HG03521 (cell line): Measurements from ENCODE around the gene ANXA6.
A peak's percentile ranks its signal among the peaks of the same experiment; 100 is the strongest.

ENCODE experiments used
- ATAC-seq: cut with Tn5 transposase; IDR thresholded peaks from one replicate; pipeline ENCODE4 v1.9.1; 2021; ENCODE audit warnings: mild to moderate bottlenecking, moderate library complexity; ENCODE audit not compliant: unreplicated experiment

The ANXA6 gene

GRCh38 chr5:151154931-151155774 lies 2.4 kb downstream of the ANXA6 start:
- ATAC-seq: no peak

DNA sequence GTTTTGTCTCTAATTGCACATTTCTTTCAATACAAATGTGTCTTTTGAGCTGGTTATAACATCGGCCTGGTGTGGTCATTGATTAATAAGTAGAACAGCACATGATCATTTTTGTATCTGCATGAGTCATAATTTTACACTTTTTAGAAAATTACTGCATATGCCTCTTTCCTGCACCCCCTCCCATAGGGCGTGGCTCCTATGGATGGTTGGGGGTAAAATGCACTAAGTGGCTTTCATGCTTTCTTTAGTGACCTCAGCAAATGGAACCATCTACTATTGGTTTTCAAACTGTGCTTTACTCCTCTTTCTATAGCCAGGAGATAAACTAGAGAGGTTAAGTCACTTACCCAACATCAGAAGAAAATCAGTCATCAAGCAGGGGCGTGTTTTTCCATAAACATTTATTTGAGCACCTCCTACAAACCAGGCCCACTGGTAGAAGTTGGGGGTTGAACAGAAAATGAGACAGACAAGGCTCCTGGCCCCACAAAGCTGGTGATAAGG lies 3.8 kb downstream of the ANXA6 start:
- ATAC-seq: no peak

DNA sequence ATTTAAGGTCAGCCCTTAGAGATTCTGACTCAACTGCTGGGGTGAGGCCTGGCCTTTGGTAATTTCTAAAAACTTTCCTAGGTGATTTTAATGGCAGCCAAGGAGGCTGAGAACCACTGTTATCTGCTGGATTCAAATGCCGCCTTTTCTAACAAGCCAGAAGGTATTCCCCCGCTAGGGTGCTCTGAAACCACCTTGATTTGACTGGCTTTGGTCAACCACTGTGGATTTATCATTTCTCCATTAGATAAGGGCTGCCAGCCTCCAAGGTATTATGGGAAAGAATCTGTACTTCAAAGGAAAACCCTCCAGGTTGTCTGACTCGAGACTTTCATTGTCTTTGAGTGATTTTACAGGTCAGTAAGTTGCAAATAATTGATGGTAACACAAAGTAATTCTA lies 4.3 kb downstream of the ANXA6 start:
- no peak for ATAC-seq

GRCh38 chr5:151151793-151152192 lies 5.8 kb downstream of the ANXA6 start:
- no peak for ATAC-seq

DNA sequence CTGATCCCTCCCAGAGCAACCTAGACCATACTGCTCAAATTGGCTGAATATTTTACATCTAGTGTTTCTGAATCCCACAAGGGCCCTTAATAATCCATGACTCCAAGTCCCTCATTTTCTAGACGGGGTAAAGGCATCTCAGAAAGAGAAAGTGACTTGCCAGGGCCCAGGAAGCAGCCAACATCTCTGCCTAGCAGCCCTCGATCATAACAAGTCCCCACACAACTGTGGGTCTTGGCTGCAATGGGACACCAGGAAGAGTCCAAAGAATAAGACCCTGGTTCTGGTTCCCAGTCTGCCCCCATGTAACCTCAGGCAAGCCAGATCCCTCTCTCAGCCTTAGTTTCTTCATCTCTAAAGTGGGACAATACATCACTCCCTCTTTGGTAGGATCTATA lies 6.3 kb downstream of the ANXA6 start:
- no peak for ATAC-seq

GRCh38 chr5:151150471-151151262 lies 6.9 kb downstream of the ANXA6 start:
- ATAC-seq: peak; percentile 57

DNA sequence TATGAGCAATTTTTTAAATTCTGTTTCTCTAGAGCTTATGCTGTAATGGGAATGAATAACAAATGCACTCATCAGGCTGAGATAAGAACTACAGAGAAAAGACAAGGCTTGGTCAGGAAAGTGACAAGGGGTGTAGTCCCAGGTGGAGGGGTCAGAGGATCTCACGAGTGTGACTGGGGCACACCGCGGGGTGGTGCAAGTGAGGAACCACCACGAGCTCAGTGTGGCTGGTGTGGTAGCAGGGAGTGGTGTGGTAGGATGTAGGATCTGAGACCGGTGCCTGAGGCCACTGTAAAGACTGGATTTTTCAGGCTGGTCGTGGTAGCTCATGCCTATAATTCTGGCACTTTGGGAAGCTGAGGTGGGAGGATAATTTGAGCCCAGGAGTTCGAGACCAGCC lies 9.0 kb downstream of the ANXA6 start:
- ATAC-seq: no peak

- ATAC-seq: no peak
Measured at GRCh38 chr5:151147033-151147432, 10.5 kb downstream of the ANXA6 start.

DNA sequence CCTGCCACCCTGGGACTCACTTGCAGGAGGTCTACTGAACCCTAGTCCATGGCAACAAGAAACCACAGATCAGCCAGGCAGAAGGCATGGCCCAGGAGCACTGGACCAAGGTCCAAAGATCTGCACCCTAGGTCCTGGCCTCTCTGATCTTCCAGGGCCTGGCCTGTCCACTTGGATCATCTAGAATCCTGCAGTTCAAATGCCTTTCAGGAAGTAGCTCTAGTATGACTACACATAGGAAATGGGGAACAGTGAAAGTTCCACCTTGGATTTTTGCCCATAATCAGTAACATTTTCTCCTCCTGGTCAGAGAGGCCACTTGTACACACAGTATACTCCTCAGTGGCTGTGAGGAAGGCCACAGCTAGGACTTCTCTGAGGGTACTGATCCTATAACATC lies 11.5 kb downstream of the ANXA6 start:
- no peak for ATAC-seq

- ATAC-seq: no peak
Measured at GRCh38 chr5:151144922-151145321, 12.7 kb downstream of the ANXA6 start.

GRCh38 chr5:151144275-151144674 lies 13.3 kb downstream of the ANXA6 start:
- ATAC-seq: no peak

GRCh38 chr5:151143645-151144044 lies 13.9 kb downstream of the ANXA6 start:
- ATAC-seq: no peak

GRCh38 chr5:151142933-151143332 lies 14.6 kb downstream of the ANXA6 start:
- ATAC-seq: no peak

DNA sequence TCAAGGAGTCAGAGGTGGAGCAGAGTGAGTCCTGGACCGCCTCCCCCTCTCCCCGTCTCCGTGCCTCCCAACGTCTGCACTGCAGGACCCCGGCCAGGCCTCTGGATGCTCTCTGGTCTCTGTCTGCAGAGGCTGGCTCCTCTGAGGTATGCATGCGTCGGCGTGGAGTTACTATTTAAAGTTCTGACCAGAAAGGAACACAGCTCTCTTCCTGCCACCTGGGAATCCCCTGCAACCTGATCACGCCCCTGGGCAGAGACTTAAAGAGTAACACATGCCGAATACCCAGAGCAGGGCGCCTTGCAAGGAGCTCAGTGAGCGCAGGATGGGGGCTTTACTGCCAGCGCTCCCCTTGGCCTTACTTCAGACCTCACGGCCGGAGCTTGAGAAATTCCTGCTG lies 16.0 kb downstream of the ANXA6 start:
- ATAC-seq: peak; percentile 93

GRCh38 chr5:151140686-151141459 lies 16.7 kb downstream of the ANXA6 start:
- no peak for ATAC-seq

- no peak for ATAC-seq
Measured at GRCh38 chr5:151139646-151140045, 17.9 kb downstream of the ANXA6 start.

DNA sequence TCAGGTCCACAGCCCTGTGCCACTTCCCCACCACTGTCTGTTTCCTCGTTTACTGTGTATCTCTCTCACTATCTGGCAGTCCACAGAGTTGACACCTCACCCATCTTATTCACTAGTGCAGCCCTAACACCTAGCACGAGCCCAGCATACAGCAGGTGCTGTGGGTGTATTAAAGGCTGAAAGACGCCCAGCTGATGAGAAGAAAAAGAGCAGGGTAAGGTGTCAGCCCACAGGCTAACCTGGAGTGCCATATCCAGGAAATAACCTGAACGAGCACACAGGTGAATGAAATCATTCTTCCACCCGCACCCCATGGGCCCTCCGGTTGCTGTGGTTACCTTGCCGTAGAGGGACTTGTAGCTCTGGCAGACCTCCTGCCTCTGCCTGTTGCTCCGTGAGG lies 18.6 kb downstream of the ANXA6 start:
- ATAC-seq: no peak

DNA sequence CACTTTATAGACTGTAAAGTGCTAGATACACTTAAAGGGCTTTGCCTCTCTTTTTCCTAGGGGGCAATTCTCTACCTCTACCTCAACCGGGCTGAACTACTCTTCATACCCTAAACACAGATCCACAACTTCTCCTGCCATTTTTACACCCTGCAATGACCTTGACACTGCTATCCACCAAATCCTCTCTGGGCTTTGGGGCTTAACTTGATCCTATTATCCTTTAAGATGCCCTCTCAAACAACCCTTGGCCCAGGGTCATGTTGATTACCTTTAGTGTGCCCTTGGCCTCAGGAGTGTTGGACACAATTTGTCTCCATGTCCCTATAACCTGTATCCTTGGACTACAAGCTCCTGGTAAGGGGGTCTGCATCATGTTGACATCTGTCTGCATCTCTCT lies 19.5 kb downstream of the ANXA6 start:
- ATAC-seq: no peak

DNA sequence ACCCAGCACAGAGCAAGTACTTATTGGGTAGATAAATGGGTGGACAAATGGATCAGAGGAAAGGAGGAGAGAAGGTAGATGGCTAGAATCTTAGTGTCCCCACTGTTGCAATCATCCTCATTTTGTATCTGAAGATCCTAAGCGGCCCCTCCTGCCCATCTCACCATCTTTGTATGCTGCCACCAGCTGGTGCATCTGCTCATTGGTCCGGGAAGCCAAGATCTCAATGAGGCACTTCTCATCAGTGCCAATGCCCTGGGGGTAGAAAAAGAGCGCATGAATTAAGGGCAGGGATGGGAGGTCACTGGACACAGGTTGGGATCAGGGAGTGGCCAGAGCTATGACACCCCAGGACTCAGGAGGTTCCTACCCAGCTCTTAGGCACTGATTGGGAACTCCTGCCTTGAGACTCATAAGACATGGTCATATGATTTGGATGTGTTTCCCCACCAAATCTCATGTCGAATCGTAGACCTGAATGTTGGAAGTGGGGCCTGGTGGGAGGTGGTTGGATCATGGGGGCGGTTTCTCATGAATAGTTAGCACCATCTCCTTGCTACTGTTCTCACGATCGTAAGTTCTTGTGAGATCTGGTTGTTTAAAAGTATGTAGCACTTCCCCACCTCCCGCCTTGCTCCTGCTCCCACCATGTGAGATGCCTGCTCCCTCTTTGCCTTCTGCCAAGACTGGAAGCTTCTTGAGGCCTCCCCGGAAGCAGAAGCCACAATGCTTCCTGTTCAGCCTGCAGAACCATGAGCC lies 20.3 kb downstream of the ANXA6 start:
- no peak for ATAC-seq

- no peak for ATAC-seq
Measured at GRCh38 chr5:151134228-151134627, 23.4 kb downstream of the ANXA6 start.

DNA sequence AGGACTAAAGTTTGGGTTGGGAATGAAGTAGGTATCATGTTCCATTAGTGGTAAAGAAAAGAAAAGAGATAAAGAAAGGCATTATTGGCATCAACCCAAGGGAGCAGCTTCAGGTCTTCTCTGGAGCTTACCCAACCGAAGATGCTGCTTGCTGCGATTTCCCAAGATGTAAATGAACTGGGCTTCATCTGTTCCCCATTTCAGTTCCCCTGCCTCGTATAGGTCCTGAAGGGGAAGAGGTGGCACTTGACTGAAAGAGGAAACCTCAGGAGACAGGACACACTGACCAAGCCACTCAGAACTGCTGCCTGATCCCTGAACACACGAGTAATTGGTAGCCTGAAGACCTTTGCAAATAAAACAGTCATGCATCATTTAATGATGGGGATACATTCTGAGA lies 24.6 kb downstream of the ANXA6 start:
- no peak for ATAC-seq
